Smooth muscle cell of the brain vasculature (primary cell): ENCODE results near the gene PIK3C2G.
"Not testable (repeated sequence)": the region's sequence is repeated elsewhere in the genome, so short reads cannot be mapped to it uniquely, and the experiment has no call there.

ENCODE experiments used
- DNase-seq: peaks from one replicate; pipeline ENCODE4 v3.0.0-alpha.2; 2012; ENCODE audit warnings: low read depth, low spot score

Gene PIK3C2G

DNA sequence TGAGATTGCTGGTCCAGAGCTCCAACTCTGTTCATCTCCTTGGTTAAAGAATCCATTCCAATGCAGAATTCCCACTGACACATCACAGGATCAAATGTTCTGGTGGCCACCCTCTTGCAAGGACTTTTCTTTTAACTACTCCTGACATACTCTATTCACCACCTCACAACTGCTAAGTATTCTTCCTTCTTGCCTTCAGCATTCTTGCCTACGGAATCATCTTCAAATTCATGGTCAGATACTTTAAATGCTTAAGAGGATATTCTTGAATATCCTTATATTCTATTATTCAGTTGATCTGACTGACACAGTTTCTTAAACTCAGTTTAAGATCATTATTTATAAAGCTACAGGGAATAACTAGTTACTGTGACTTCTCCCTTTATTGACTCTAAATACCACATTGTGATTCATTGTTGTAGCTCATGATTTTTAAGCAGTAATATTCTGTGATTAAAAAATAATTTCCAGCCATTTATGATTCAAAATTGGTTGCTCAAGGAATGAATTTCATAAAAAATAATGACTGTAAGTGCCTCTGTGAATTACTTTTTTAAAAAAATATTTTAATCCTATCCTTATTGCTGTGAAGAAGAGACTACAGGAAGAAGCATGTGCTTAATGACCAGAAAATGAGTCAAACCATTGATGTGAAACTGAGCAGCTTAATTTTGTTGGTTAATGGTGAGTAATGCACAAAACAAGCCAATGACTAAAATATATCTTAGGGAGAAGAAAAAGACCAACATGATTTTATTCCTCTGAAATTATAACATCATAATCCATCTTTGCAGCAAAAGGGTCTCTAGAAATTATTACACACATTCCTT is 207.1 kb downstream of the PIK3C2G start:
- DNase-seq: no peak

DNA sequence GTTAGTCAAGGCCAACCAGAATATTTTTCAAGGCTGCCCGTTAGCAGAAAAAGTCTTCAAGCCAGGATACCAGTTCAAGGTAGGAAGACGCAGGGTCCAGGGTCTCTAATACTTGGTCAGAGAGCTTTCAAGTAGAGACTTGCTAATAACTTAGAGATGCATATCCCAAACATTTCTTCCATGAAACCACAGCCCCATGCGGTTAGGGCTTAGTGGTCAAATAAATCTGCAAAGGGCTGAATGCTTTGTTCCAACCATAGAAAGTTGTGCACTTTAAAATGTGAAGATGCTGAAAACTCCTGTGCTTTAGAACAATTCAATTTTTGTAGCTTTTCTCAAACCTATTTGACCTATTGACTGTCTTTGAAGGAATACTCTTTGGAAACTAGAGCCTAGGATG is 208.9 kb downstream of the PIK3C2G start:
- DNase-seq: no peak

DNA sequence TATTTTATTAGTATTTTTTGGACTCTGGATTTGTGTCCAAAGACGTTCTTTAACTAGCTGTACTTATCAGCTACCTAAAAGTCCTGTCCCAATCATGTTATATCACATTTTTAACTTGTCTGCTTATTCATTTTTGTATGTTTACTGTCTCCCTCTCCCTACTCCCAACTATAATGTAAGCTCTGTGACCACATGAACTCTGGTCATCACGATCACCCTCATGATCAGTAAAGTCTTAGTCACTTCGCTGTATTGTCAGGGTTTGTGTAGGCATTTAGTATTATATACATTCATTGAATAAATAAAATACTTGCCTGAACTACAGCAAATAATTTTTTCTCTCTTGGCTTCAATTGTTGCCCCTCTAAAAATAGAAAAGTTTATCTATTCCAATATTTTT is 211.0 kb downstream of the PIK3C2G start:
- no peak for DNase-seq

DNA sequence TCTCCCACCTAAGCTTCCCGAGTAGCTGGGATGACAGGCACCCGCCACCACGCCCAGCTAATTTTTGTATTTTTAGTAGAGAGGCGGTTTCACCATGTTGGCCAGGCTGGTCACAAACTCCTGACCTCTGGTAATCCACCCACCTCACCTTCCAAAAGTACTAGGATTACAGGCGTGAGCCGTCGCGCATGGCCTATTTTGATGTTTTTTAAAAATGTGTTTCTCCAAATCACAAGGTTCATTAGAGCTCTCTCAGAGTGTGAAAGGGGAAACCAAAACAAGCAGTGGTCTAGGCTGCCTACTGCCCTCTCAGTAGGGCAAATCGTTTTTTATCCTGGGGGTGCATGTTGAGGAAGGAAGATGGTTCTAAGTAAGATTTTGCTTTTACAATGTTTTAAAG is 211.5 kb downstream of the PIK3C2G start:
- no peak for DNase-seq

DNA sequence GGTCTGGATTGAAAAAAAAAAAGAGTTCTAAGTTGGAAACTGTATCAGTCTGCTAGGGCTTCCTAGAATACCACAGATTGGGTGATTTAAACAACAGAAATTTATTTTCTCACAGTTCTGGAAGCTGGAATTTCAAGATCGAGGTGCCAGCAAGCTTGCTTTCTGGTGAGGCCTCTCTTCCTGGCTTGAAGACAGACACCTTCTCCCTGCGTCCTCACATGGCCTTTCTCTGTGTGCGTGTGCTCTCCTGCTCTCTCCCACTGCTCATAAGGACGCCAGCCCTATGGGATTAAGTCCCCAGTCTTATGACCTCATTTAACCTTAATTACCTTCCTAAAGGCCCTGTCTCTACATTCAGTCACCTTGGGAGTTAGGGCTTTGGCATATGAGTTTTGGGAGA is 215.5 kb downstream of the PIK3C2G start:
- no peak for DNase-seq

DNA sequence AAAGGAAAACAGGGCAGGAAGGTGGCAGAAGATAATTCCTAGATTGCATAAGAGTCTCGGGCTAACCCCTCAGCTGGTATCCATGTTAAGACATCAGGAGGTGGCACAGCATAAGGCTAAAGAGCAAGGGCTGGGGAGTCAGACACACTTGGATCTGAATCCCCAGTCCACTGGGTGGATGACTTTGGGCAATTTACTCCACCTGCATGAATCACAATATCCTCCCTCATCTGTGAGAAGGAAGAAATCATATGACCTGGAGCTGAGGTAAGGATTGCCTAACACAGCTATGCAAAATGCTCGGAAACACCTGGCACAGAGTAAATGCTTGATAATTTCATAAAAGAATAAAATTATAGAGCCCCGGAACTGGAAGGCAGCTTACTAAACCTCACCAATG is 217.9 kb downstream of the PIK3C2G start:
- DNase-seq: no peak

DNA sequence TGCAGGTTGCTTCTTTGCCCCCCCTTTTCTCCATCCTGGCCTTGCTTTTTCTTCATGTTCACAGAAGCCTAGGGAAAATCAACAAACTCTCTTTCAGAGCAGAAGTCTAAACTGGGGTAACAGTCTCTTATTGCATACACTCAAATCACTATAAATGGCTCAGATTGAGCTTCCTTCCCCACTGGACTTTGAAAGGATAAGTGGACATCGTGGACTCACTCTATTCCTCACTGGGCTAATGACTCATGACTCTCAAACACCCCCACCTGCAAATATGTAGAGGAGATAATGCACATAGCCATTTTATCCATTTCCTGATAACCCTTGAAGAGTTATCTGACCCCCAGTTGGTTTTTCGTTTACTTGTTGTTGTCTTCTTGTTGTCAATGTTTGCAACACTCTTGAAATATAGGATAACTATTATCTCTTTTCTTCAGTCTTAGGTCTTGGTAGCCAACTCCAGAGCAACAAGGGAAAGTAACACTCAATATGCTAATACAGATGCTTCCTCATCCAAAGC is 221.3 kb downstream of the PIK3C2G start:
- DNase-seq: no peak

DNA sequence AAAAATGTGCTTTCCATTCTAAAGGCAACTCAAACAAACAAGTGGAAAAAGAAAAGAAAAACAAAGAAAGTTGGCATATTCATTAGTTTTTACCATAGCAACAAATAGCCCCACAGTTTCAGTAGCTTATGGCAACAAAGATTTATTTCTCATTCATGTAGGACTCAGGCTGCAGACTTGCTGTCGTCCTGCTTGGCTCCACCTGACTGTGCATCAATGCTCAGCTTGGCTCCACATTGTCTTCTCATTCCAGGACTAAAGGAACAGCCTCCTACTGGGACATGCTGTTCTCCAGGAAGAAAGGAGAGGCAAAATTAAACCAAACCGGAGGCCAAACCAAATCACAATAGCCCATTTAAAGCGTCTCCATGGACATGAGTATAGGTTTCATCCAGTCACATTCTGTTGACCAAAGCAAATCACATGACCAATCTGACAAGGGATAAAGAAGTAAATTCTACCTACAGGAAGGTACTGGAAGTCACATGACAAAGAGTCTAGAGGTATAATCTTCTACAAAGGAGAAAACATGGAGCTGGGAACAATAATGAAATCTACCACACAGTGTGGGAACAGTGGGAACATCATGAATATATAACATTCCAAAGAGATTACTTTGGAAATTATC is 222.5 kb downstream of the PIK3C2G start:
- no peak for DNase-seq

DNA sequence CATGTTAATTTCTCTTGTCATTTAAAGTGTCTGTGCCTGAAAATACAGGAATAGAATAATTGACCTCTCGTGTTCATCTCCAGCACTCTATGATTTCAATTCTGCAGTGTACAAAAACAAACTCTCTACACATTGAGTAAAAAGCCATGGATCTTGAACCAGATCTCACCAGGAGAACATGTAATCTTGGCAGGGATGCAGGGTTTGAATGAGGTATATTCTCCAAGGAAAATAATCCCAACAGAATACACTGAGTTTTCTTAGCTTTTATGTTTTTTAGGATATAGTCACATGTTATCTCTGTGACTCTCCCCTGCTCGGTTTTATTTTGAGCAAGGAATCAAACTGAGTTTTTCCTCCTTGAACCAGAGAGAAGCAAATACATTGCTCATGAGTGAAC is 224.7 kb downstream of the PIK3C2G start:
- peak; percentile 10 for DNase-seq

DNA sequence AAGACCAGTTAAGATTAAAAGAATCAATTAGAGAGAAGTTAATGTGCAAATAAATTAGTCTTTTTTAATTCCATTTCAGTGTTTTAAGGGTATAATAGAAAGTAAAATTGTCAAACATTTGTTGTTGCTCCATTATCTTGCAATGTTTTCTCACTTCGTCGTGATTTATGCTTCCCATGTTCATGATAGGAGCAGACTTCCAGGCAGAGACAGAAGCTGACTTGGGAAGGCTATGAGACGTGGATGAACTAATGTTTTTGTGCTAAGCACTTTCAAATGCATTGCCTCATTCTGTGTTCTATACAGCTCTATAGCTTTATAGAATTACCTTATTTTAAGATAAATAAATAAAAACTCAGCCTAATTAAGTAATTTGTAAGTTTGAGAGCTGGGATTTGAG is 226.2 kb downstream of the PIK3C2G start:
- no peak for DNase-seq

DNA sequence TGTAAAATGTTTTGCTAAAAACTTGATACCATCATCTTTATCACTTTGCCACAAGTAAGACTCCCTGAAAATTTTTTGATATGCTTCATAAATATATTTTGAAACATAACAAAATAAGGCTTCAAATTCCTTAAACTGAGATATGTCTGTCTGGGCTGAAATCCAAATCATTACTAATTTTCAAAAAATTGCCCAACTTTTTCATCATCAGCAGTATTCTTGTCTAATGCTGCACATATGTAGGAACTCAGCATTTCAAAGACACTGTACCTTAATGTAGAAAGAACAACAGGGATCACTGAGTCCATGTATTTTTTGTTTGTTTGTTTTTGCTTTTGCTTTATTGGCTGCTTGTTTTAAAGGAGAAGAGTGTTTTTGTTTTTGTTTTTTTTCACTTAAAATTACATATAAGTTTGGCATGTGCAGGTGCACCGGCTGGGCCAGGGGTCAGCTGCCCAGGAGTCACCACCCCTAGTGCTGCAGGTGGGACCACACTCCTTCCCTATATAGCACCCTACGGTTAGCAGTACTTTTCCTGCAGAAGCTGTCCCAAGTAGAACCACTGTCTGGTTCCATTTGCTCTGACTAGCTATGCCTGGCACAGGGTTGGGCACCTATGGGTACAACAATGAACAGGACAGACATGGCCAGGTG is 231.2 kb downstream of the PIK3C2G start:
- no peak for DNase-seq

DNA sequence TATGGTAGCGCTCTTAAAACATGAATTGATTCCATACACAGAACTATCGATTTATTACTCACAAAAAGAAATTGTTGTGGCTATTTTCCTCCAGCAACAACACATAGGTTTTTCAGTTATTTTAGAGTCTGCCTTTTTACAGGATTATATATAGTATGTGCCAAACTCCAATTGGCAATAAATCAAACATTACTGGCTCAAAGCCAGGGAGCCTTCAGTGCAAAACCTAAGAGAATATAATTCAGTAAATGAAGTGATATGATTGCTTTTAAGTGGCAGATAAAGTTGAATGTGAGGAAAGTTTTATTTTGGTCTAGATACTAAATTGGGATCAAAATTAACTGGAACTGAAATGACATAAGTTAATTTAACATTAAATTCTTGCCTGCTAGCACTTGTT is 234.8 kb downstream of the PIK3C2G start:
- no peak for DNase-seq

DNA sequence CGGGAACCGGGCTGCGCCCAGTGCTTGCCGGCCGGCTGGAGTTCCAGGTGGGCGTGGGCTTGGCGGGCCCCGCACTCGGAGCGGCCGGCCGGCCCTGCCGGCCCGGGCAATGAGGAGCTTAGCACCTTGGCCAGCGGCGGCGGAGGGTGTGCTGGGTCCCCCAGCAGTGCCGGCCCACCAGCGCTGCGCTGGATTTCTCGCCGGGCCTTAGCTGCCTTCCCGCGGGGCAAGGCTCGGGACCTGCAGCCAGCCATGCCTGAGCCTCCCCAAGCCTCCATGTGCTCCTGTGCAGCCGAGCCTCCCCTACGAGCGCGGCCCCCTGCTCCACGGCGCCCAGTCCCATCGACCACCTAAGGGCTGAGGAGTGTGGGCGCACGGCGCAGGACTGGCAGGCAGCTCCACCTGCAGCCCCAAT is 238.8 kb downstream of the PIK3C2G start:
- not testable (repeated sequence) for DNase-seq

DNA sequence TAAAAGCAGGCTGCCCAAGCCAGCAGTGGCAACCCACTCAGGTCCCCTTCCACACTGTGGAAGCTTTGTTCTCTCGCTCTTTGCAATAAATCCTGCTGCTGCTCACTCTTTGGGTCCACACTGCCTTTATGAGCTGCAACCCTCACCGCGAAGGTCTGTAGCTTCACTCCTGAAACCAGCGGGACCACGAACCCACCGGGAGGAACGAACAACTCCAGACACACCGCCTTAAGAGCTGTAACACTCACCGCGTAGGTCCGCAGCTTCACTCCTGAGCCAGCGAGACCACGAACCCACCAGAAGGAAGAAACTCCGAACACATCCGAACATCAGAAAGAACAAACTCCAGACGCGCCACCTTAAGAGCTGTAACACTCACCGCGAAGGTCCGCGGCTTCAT is 239.4 kb downstream of the PIK3C2G start:
- not testable (repeated sequence) for DNase-seq

DNA sequence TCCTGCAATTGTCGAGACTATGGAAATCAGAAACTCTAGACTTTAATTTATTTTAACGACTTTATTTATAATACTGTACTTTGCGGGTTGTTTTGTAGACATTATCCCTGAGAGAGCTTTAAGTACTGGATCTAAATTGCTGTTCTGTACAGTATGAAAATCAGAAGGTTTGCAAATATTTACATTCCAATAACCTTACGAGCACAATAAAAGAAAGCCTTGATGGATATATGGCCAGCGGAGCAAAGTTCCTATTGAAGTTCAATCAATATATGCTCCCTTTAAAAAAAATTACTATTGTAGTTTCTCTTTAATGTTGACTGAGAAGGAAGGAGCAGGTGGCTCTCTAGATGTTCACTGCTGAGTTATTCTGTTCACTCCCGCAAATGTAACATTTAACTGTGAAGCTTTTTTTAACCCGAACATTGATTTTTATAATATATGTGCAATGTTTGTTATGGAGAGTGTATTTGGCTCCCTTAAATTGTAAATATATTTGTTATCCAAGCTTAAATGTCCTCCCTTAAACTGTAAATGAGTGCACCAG is 241.2 kb downstream of the PIK3C2G start:
- no peak for DNase-seq

DNA sequence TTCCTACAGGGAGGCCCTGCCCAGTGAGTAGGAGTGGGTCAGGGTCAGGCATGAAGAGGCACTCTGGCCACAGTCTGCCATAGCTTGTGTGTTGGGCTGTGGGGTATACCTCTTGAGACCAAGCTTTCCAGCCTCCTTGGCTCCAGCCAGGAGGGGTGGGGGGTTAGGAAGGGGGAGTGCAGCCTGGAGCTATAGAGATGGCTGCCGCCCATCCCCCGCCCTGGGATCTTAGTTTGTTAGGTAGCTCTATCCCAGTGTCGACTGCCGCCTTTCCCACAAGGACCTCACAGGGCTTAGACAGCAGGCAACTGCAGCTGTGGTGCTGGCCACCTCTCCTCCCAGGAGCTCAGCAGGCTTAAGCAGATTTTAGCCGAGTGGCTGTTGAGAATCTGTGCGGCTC is 260.1 kb downstream of the PIK3C2G start:
- DNase-seq: no peak

DNA sequence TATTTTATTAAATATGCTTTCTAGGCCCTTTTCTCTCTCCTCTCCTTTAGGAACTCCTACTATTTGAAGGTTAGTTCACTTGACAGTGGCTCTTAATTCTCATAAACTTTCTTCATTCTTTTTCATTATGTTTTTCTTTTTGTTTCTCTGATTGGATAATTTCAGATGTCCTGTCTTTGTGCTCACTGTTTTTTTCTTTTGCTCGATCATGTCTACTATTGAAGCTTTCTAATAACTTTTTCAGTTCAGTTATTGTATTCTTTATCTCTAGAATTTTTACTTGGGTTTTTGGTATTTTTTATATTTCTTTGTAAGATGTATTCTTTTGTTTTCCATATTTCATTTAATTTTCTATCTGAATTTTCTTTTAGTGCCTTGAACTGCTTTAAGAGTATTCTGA is 261.5 kb downstream of the PIK3C2G start:
- no peak for DNase-seq

DNA sequence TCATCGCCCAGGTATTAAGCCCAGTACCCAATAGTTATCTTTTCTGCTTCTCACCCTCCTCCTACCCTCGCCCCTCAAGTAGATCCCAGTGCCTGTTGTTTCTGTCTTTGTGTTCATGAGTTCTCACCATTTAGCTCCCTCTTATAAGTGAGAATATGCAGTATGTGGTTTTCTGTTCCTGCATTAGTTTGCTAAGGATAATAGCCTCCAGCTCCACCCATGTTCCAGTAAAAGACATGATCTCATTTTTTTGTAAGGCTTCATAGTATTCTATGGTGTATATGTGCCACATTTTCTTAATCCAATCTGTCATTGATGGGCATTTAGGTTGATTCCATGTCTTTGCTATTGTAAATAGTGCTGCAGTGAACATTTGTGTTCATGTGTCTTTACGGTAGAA is 281.2 kb downstream of the PIK3C2G start:
- not testable (repeated sequence) for DNase-seq

DNA sequence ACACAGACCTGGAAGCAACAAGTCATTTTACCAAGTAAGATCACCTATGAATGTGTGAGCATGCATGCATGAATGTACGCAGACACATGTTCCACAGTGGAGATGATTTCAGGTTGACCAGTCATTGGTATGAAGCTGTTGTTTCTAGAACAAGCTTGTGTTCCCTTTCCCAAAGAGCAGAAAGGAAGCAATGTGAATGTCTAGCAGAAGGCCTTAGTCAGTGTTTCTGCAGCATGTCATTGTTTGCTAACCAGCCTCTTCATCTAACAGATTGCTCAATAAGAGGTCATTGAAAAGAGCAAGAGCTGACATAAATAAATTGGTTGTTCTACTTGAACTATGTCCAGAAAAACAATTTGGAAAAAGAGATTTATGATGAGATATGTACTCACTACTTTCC is 285.1 kb downstream of the PIK3C2G start:
- no peak for DNase-seq

DNA sequence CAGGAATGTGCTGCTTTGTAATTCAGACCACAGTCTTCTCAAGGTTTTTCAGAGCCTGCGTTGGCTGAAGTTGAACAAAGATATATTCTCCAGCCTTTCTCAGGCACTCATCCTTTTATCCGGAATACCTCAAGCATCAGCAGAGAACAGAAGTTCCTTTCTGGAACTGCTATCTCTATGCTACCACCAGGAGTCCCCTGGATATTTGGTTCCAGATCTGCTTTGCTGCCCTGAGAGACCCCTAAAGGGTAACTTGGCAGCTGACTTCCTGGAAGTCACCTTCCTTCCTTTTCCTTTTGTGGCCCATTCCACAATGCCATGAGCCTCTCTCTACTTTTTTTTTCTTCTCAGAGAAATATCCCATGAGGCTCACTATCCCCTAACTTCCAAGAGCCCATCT is 288.3 kb downstream of the PIK3C2G start:
- no peak for DNase-seq

DNA sequence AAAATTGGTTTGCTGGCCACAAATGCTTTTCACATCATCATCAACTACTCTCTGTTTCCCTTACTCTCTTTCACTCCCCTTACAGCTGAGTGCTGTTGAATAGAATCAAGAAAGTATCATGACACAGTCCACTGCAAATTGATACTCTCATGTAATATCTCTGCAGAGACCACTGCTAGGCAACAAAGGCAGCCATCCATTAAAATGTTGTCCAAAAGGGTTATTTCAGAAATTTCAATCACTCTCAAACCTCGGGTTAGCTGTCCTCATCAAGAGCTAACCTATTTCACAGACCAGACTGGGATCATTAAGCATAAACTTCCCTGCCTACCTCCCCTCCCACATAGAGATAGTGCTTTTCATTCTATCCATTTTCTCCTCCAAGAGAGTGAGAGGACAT is 289.8 kb downstream of the PIK3C2G start:
- DNase-seq: no peak

DNA sequence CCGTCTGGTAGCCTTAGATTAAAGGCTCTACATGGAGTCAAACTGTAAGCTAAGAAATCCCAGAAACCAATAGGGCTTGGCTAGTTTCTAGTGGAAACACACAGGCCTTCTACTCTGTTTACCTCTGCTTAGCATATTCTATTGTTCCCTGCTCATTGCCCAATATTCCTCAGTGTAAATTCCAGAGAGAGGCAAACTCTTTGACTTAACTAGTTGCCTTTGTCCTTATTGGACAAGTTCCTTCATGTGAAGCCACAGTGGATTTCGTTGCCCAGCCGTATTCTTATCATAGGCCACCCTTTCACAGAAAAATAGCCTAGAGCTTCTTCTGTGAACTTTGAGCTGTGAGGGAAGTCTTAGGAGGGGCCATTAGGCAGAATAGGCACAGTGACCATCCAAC is 290.4 kb downstream of the PIK3C2G start:
- DNase-seq: no peak
